ENCODE measurements around the gene PLEKHA4. TPM values are rescaled to one million over a fixed set of nuclear protein-coding genes. Genes with fewer than 3 reads are reported as not detected.

Gene PLEKHA4
- total and polyA plus RNA-seq, 2 donors = 11.5 to 56.4 TPM

DNA sequence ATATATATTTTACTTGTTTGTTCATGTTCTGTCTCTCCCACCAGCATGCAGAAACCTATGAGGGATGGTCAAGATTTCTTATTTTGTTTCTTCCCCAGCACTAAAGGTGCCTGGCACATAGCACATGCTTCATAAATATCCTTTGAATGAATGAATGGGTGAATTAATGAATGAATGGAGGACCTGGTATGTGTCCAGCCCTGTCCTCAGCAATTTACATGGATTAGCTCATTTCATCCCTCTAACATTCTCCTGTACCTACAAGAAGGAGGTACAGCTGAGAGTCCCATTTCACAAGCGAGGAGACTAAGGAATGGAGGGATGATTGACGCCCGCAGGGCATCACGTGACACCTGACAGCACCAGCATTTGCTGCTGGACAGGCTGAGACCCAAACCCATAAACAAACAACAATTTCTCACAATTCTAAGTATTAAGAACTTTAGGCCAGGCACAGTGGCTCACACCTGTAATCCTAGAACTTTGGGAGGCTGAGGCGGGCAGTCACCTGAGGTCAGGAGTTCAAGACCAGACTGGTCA, 50.8 kb downstream of the PLEKHA4 start:
- DNase-seq (ENCODE audit: extremely low spot score) = no peak
- Histone ChIP-seq H3K4me1 (ENCODE audit: insufficient read depth) (no peaks in the 10 kb centered on the region), H3K4me3 (ENCODE audit: low read depth, low read length) (no peak overlapping the region), H3K27ac (ENCODE audit: low read depth) (no peak overlapping the region), H3K36me3 (ENCODE audit: insufficient read depth) (no peaks in the 10 kb centered on the region)
- WGBS = 93% methylated on average over 5 of the region's 5 CpGs

DNA sequence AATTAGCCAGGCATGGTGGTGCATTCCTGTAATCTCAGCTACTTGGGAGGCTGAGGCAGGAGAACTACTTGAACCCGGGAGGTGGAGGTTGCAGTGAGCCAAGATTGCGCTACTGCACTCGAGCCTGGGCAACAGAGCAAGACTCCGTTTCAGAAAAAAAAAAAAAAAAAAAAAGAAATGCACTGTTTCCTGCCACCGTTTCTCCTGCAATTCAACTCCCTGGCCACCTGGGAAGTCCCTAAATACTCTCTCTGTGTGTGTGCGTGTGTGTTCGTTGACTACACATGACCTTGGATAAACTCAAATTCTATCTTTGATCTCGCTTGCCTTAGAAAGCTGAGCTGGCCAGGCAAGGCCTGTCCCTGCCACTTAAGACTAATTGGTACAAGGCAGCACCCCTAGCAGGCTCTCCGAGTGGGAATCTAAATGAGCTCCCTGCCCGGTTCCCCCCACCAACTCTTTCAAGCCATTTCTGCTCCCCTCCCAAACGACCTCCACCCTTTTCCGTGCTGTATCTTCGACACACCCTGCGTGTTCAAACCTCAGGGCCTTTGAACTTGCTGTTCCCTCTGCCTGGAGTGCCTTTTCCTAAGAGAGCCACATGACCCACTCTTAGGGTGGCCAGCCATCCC, 52.4 kb downstream of the PLEKHA4 start:
- no peak for DNase-seq (ENCODE audit: extremely low spot score)
- Histone ChIP-seq H3K4me3 (ENCODE audit: low read depth, low read length) (no peak overlapping the region), H3K27ac (ENCODE audit: low read depth) (no peak overlapping the region), H3K4me1 (ENCODE audit: insufficient read depth) (no peaks in the 10 kb centered on the region), H3K36me3 (ENCODE audit: insufficient read depth) (no peaks in the 10 kb centered on the region)
- 56% methylated on average over 14 of the region's 14 CpGs for WGBS

GRCh38 chr19:48814895-48815294, 53.5 kb downstream of the PLEKHA4 start:
- H3K4me3 ChIP-seq (ENCODE audit: low read depth, low read length) = no peak overlapping the region
- WGBS = 82% methylated on average over 6 of the region's 6 CpGs
- no peaks in the 10 kb centered on the region for H3K4me1 ChIP-seq (ENCODE audit: insufficient read depth)
- no peak overlapping the region for H3K27ac ChIP-seq (ENCODE audit: low read depth)
- DNase-seq (ENCODE audit: extremely low spot score) = no peak
- H3K36me3 ChIP-seq (ENCODE audit: insufficient read depth) = no peaks in the 10 kb centered on the region

DNA sequence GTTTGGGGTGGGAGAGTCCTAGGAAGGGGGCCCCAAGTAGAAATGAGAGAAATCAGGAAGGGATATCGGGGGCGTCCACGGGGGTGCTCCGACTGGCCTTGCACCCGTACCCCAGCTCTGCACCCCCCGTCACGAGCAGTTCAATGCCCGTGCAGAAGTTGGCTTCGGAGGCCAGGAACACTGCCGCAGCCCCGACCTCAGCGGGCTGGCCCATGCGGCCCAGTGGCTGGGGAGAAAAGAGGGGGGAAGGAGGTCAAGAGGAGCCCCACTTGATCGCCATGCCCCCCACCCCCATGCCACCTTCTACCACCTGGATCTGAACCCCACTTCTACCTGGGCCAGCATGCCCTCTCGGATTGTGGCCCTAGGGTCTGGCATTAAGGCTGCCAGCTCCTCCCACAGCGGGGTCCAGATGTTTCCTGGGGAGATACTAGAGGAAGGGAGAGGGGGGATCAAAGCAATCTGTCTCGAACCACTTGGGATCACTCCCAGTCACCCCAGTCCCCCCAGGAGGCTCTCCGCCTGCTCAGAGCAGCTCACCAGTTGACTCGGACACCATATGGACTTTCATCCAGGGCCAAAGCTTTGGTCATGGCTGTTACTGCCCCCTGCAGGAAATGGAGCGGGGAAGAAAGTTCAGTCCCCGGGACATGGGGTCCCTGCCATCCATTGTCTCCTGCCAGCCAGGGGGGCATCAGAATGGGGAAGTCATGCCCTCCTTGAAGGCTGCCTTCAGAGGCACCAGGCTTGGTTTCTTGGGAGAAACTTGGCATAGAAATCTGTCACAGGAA, 55.1 kb downstream of the PLEKHA4 start:
- no peak overlapping the region for H3K4me3 ChIP-seq (ENCODE audit: low read depth, low read length)
- WGBS = 86% methylated on average over 21 of the region's 21 CpGs
- H3K27ac ChIP-seq (ENCODE audit: low read depth) = peak overlapping the region; percentile 13
- no peak for DNase-seq (ENCODE audit: extremely low spot score)
- H3K36me3 ChIP-seq (ENCODE audit: insufficient read depth) = no peaks in the 10 kb centered on the region
- no peaks in the 10 kb centered on the region for H3K4me1 ChIP-seq (ENCODE audit: insufficient read depth)

GRCh38 chr19:48812094-48812929, 56.1 kb downstream of the PLEKHA4 start:
- H3K27ac ChIP-seq (ENCODE audit: low read depth) = peak overlapping the region; percentile 88
- no peak for DNase-seq (ENCODE audit: extremely low spot score)
- 11% methylated on average over 39 of the region's 39 CpGs for WGBS
- H3K36me3 ChIP-seq (ENCODE audit: insufficient read depth) = no peaks in the 10 kb centered on the region
- H3K4me3 ChIP-seq (ENCODE audit: low read depth, low read length) = no peak overlapping the region
- H3K4me1 ChIP-seq (ENCODE audit: insufficient read depth) = no peaks in the 10 kb centered on the region

GRCh38 chr19:48810151-48810550, 58.3 kb downstream of the PLEKHA4 start:
- WGBS = 17% methylated on average over 7 of the region's 7 CpGs
- H3K4me1 ChIP-seq (ENCODE audit: insufficient read depth) = no peaks in the 10 kb centered on the region
- no peak for DNase-seq (ENCODE audit: extremely low spot score)
- H3K4me3 ChIP-seq (ENCODE audit: low read depth, low read length) = peak overlapping the region; percentile 72
- H3K36me3 ChIP-seq (ENCODE audit: insufficient read depth) = no peaks in the 10 kb centered on the region
- H3K27ac ChIP-seq (ENCODE audit: low read depth) = peak overlapping the region; percentile 89

DNA sequence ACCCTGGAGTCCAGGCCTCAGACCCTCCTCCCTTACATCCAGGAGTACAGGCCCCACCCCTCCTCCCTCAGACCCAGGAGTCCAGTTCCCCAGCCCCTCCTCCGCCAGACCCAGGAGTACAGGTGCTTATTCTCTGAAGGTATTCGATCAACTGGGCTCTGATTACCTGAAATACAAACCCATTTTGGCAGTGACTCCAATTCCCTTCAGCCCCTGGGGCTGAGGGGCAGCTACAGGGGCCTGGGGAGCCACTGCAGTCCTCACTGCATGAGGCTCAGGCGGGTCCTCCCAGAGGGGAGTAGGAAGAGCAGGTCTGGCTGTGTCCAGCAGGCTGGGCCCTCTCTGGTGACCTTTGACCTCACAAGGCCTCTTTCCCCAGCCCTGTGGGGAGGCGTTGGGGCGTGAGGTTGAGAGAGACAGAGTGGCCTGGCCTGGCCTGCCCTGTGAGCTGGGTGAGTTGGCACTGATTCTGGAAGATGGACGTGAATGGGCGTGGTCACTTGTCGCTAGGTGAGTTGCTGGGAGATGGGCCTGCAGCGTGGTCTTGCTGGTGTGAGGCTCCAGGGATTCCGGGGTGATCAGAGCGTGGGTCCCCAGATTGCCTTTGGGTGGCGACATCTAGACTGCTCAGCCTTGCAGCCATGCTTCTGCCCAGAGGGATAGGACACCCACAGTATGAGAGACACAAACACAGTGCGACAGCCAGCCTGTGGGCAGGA, 60.7 kb downstream of the PLEKHA4 start:
- DNase-seq (ENCODE audit: extremely low spot score) = no peak
- WGBS = 83% methylated on average over 13 of the region's 13 CpGs
- Histone ChIP-seq H3K27ac (ENCODE audit: low read depth) (no peak overlapping the region), H3K4me3 (ENCODE audit: low read depth, low read length) (no peak overlapping the region), H3K4me1 (ENCODE audit: insufficient read depth) (no peaks in the 10 kb centered on the region), H3K36me3 (ENCODE audit: insufficient read depth) (no peaks in the 10 kb centered on the region)

DNA sequence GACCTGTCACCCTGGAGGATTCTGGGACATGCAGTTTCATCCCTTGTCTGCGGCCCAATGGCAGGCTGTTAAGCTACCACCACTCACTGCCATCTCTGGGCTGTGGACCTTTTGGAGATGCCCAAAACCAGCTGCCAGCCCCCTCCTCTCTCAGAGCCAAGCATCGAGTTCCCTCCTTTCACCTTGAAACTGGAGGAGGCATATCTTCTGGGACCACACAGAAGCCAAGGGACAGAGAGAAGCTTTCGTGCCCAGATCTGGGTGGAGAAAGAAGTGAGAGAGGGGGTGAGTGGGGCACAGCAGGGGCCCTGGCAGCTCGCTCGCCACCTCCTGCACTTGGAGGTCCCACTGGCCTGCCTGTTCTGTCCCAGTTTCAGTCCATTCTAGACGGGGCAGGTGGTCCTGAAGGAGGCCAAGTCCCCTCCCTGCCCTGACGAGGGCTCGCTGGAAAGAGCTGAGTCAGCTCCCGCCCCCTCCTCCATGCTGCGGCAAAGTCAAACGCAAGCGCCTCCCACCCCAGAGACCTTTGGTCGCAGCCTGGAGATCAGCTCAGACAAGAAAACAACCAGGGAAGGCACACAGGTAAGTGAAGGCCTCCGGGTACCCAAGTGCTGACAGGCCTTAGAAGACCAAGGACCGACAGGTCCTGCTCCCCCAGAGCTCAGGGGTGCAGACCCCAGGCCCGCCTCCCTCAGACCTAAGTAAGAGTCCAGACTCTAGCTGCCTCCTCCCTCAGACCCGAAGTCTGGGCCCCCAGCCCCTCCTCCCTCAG, 61.4 kb downstream of the PLEKHA4 start:
- WGBS = 73% methylated on average over 17 of the region's 17 CpGs
- H3K36me3 ChIP-seq (ENCODE audit: insufficient read depth) = no peaks in the 10 kb centered on the region
- no peak for DNase-seq (ENCODE audit: extremely low spot score)
- H3K4me3 ChIP-seq (ENCODE audit: low read depth, low read length) = no peak overlapping the region
- H3K27ac ChIP-seq (ENCODE audit: low read depth) = no peak overlapping the region
- H3K4me1 ChIP-seq (ENCODE audit: insufficient read depth) = no peaks in the 10 kb centered on the region

- DNase-seq (ENCODE audit: extremely low spot score) = no peak
- H3K4me1 ChIP-seq (ENCODE audit: insufficient read depth) = no peaks in the 10 kb centered on the region
- WGBS = 69% methylated on average over 5 of the region's 5 CpGs
- no peaks in the 10 kb centered on the region for H3K36me3 ChIP-seq (ENCODE audit: insufficient read depth)
- H3K4me3 ChIP-seq (ENCODE audit: low read depth, low read length) = no peak overlapping the region
- no peak overlapping the region for H3K27ac ChIP-seq (ENCODE audit: low read depth)
These were observed 61.9 kb downstream of the PLEKHA4 start for GRCh38 chr19:48806518-48806817.

DNA sequence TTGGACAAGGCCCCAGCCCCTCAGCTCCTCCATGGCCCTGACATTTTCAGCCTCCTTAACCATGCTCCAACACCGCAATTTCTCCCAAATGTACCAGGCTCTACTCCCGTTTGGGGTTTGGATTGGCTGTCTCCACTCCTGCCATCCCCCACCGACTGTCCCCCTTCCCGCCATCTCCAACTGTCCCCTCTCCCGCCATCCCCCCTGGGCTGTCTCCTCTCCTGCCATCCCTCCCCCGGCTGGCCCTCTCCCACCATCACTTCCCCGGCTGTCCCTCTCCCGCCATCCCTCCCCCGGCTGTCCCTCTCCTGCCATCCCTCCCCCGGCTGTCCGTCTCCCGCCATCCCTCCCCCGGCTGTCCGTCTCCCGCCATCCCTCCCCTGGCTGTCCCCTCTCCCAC, 63.0 kb downstream of the PLEKHA4 start:
- DNase-seq (ENCODE audit: extremely low spot score) = no peak
- H3K4me3 ChIP-seq (ENCODE audit: low read depth, low read length) = no peak overlapping the region
- WGBS = 88% methylated on average over 15 of the region's 15 CpGs
- no peak overlapping the region for H3K27ac ChIP-seq (ENCODE audit: low read depth)
- H3K4me1 ChIP-seq (ENCODE audit: insufficient read depth) = no peaks in the 10 kb centered on the region
- H3K36me3 ChIP-seq (ENCODE audit: insufficient read depth) = no peaks in the 10 kb centered on the region

- Histone ChIP-seq H3K36me3 (ENCODE audit: insufficient read depth) (no peaks in the 10 kb centered on the region), H3K4me3 (ENCODE audit: low read depth, low read length) (no peak overlapping the region), H3K4me1 (ENCODE audit: insufficient read depth) (no peaks in the 10 kb centered on the region), H3K27ac (ENCODE audit: low read depth) (no peak overlapping the region)
- no peak for DNase-seq (ENCODE audit: extremely low spot score)
- 90% methylated on average over 8 of the region's 8 CpGs for WGBS
These were observed 63.9 kb downstream of the PLEKHA4 start for GRCh38 chr19:48804496-48804895.

- no peaks in the 10 kb centered on the region for H3K36me3 ChIP-seq (ENCODE audit: insufficient read depth)
- no peak overlapping the region for H3K27ac ChIP-seq (ENCODE audit: low read depth)
- no peak overlapping the region for H3K4me3 ChIP-seq (ENCODE audit: low read depth, low read length)
- no peak for DNase-seq (ENCODE audit: extremely low spot score)
- 86% methylated on average over 2 of the region's 2 CpGs for WGBS
- no peaks in the 10 kb centered on the region for H3K4me1 ChIP-seq (ENCODE audit: insufficient read depth)
These were observed 65.8 kb downstream of the PLEKHA4 start for GRCh38 chr19:48802623-48803022.

Data from urinary bladder (tissue), 4 donors.